HEK293 (cell line): ENCODE results near the gene ATG101.

Experiments used
- FEZF1 ChIP-seq: fragments of 450-650 bp; formaldehyde crosslinking; IDR thresholded peaks from 2 replicates; pipeline ENCODE4 v1.5.1; 2016; ENCODE audit warnings: missing biosample characterization, missing genetic modification characterization
- GLIS1 ChIP-seq: fragments of 450-650 bp; formaldehyde crosslinking; IDR thresholded peaks from 2 replicates; pipeline ENCODE4 v1.5.1; 2016; ENCODE audit warnings: missing biosample characterization, missing genetic modification characterization
- GLIS2 ChIP-seq: fragments of 450-650 bp; formaldehyde crosslinking; IDR thresholded peaks from 2 replicates; pipeline ENCODE4 v1.5.1; 2016; ENCODE audit warnings: missing biosample characterization, missing genetic modification characterization
- OSR2 ChIP-seq: fragments of 450-650 bp; formaldehyde crosslinking; IDR thresholded peaks from 2 replicates; pipeline ENCODE4 v1.5.1; 2016; ENCODE audit warnings: missing biosample characterization, missing genetic modification characterization
- TCF7L2 ChIP-seq: IDR thresholded peaks from 2 replicates; pipeline ENCODE4 v1.6.1; 2011; ENCODE audit warnings: low read depth, mild to moderate bottlenecking, inconsistent platforms, low read length, moderate library complexity, borderline replicate concordance
- ZBTB8A ChIP-seq: fragments of 450-650 bp; formaldehyde crosslinking; IDR thresholded peaks from 2 replicates; pipeline ENCODE4 v1.5.1; 2016; ENCODE audit warnings: missing biosample characterization, missing genetic modification characterization
- ZNF324 ChIP-seq: fragments of 450-650 bp; formaldehyde crosslinking; IDR thresholded peaks from 2 replicates; pipeline ENCODE4 v1.5.1; 2016; ENCODE audit warnings: missing biosample characterization, missing genetic modification characterization
- ZNF398 ChIP-seq: fragments of 450-650 bp; formaldehyde crosslinking; IDR thresholded peaks from 2 replicates; pipeline ENCODE4 v1.5.1; 2017; ENCODE audit warnings: missing biosample characterization, missing genetic modification characterization
- ZNF530 ChIP-seq: fragments of 450-650 bp; formaldehyde crosslinking; IDR thresholded peaks from 2 replicates; pipeline ENCODE4 v1.5.1; 2016; ENCODE audit warnings: low read depth, missing biosample characterization, missing genetic modification characterization
- ZNF677 ChIP-seq: fragments of 450-650 bp; IDR thresholded peaks from 2 replicates; pipeline ENCODE4 v1.5.0; 2018; ENCODE audit warnings: missing biosample characterization, mild to moderate bottlenecking, missing genetic modification characterization, moderate library complexity
- ZNF692 ChIP-seq: fragments of 450-650 bp; formaldehyde crosslinking; IDR thresholded peaks from 2 replicates; pipeline ENCODE4 v1.5.1; 2016; ENCODE audit warnings: missing biosample characterization, missing genetic modification characterization
- ZNF843 ChIP-seq: fragments of 450-650 bp; formaldehyde crosslinking; IDR thresholded peaks from 2 replicates; pipeline ENCODE4 v1.5.1; 2016; ENCODE audit warnings: missing biosample characterization, missing genetic modification characterization
- ZSCAN4 ChIP-seq: fragments of 450-650 bp; formaldehyde crosslinking; IDR thresholded peaks from 2 replicates; pipeline ENCODE4 v1.5.1; 2017; ENCODE audit warnings: missing biosample characterization, missing genetic modification characterization
- ZXDB ChIP-seq: fragments of 450-650 bp; formaldehyde crosslinking; IDR thresholded peaks from 2 replicates; pipeline ENCODE4 v1.5.1; 2016; ENCODE audit warnings: missing biosample characterization, missing genetic modification characterization
- TF ChIP-seq, protein P1 (sequence below): fragments of 450-650 bp; formaldehyde crosslinking; IDR thresholded peaks from 2 replicates; pipeline ENCODE4 v1.5.1; 2016; ENCODE audit warnings: missing biosample characterization, missing genetic modification characterization, borderline replicate concordance

The ATG101 gene

GRCh38 chr12:52050758-52051541 lies 18.8 kb upstream of the ATG101 start, which contains the start of gene NR4A1 (continued):
- TF ChIP-seq ZSCAN4 (tag by site-specific recombination): no peak
- TF ChIP-seq OSR2 (tag by site-specific recombination): peak; percentile 77
- TF ChIP-seq, protein P1, sequence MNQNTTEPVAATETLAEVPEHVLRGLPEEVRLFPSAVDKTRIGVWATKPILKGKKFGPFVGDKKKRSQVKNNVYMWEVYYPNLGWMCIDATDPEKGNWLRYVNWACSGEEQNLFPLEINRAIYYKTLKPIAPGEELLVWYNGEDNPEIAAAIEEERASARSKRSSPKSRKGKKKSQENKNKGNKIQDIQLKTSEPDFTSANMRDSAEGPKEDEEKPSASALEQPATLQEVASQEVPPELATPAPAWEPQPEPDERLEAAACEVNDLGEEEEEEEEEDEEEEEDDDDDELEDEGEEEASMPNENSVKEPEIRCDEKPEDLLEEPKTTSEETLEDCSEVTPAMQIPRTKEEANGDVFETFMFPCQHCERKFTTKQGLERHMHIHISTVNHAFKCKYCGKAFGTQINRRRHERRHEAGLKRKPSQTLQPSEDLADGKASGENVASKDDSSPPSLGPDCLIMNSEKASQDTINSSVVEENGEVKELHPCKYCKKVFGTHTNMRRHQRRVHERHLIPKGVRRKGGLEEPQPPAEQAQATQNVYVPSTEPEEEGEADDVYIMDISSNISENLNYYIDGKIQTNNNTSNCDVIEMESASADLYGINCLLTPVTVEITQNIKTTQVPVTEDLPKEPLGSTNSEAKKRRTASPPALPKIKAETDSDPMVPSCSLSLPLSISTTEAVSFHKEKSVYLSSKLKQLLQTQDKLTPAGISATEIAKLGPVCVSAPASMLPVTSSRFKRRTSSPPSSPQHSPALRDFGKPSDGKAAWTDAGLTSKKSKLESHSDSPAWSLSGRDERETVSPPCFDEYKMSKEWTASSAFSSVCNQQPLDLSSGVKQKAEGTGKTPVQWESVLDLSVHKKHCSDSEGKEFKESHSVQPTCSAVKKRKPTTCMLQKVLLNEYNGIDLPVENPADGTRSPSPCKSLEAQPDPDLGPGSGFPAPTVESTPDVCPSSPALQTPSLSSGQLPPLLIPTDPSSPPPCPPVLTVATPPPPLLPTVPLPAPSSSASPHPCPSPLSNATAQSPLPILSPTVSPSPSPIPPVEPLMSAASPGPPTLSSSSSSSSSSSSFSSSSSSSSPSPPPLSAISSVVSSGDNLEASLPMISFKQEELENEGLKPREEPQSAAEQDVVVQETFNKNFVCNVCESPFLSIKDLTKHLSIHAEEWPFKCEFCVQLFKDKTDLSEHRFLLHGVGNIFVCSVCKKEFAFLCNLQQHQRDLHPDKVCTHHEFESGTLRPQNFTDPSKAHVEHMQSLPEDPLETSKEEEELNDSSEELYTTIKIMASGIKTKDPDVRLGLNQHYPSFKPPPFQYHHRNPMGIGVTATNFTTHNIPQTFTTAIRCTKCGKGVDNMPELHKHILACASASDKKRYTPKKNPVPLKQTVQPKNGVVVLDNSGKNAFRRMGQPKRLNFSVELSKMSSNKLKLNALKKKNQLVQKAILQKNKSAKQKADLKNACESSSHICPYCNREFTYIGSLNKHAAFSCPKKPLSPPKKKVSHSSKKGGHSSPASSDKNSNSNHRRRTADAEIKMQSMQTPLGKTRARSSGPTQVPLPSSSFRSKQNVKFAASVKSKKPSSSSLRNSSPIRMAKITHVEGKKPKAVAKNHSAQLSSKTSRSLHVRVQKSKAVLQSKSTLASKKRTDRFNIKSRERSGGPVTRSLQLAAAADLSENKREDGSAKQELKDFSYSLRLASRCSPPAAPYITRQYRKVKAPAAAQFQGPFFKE (tag by site-specific recombination): no peak
- peak; percentile 90 for TF ChIP-seq ZXDB
- peak; percentile 91 for TF ChIP-seq ZNF398 (tag by site-specific recombination)
- TF ChIP-seq GLIS2 (tag by site-specific recombination): peak; percentile 94
- TF ChIP-seq ZNF530: no peak
- peak; percentile 76; the same call in 1 of the 2 replicates for TF ChIP-seq ZNF324 (tag by site-specific recombination)
- TF ChIP-seq ZNF843 (tag by site-specific recombination): 0 out of 2 replicates have a peak, but pooled peaks have one; percentile 14
- TF ChIP-seq ZNF677: no peak
- peak; percentile 98 for TF ChIP-seq ZBTB8A (tag by site-specific recombination)
- TF ChIP-seq FEZF1 (tag by site-specific recombination): no peak
- TF ChIP-seq ZNF692 (tag by site-specific recombination): 0 out of 2 replicates have a peak, but pooled peaks have one; percentile 41
- peak; percentile 88 for TF ChIP-seq TCF7L2
- TF ChIP-seq GLIS1 (tag by site-specific recombination): peak; percentile 97
